ENCODE data around the gene PCP2. TPM values are rescaled to one million over a fixed set of nuclear protein-coding genes. Genes with fewer than 3 reads are reported as not detected.
A peak's percentile ranks its signal among the peaks of the same experiment; 100 is the strongest.

PCP2 gene
- total and polyA plus RNA-seq, 2 donors (not counting 1 experiment from before 2014, with no cell fraction given), result 6.5 to 9.3 TPM

GRCh38 chr19:7636691-7637373 lies 3.3 kb upstream of the PCP2 start, which contains the start of gene STXBP2:
Gene STXBP2, plus strand, starts transcription at chr19:7637110. Its CDS starts 40 bp downstream, at chr19:7637150.
- Histone ChIP-seq H3K79me2 (ENCODE audit: control insufficient read depth, insufficient read depth, low read length) (peaks cover 67% of the 10 kb centered on the region), H3K4me1 (ENCODE audit: control insufficient read depth in 2 of 2, insufficient read depth in 2 of 2, low read length in 2 of 2) (peaks cover 17 to 21% of the 10 kb centered on the region in 2 donors), H3K36me3 (replicated peaks in 1 of 2; ENCODE audit: control extremely low read depth in 1 of 2, control insufficient read depth in 1 of 2, extremely low read depth in 1 of 2, insufficient read depth in 2 of 2, low read length in 1 of 2) (peaks cover 4 to 27% of the 10 kb centered on the region in 2 experiments), H2AFZ (ENCODE audit: insufficient read depth, low read depth, low read length, poor library complexity, severe bottlenecking) (peak within 1 kb of the TSS; percentile 81), H3K9ac (ENCODE audit: low read length) (peak within 1 kb of the TSS; percentile 86), H3K27ac (ENCODE audit: low read length in 2 of 2) (peak within 1 kb of the TSS; percentile 81 to 93), H3K27me3 (replicated peaks in 1 of 4; ENCODE audit: control extremely low read depth in 1 of 4, control insufficient read depth in 3 of 4, insufficient read depth in 4 of 4, low read length in 3 of 4) (no peaks in the 10 kb centered on the region), H4K20me1 (ENCODE audit: control insufficient read depth, insufficient read depth, low read length, poor library complexity, severe bottlenecking) (peaks cover 16% of the 10 kb centered on the region), H3K9me3 (ENCODE audit: control extremely low read depth in 1 of 3, control insufficient read depth in 2 of 3, insufficient read depth in 1 of 3, low read length in 2 of 3) (peaks cover 0 to 7% (median 0%) of the 10 kb centered on the region in 3 donors), H3K4me3 (ENCODE audit: control extremely low read depth in 1 of 5, extremely low read depth in 1 of 5, insufficient read depth in 1 of 5, low read depth in 2 of 5, low read length in 4 of 5) (peak within 1 kb of the TSS; percentile 58 to 89 (median 80)), H3K4me2 (replicated peaks; ENCODE audit: low read depth, low read length, poor library complexity, severe bottlenecking) (peak within 1 kb of the TSS; percentile 97)
- 5% methylated on average over 57 of the region's 61 CpGs for WGBS (ENCODE audit: insufficient coverage)
- peak; percentile 93 for DNase-seq
- H3K4me3 Mint-ChIP-seq, result peak within 1 kb of the TSS; percentile 90
- ATAC-seq (ENCODE audit: low read depth), result peak; percentile 98
- H3K27me3 Mint-ChIP-seq, result no peaks in the 10 kb centered on the region
- H3K4me1 Mint-ChIP-seq, result peaks cover 39% of the 10 kb centered on the region
- CTCF ChIA-PET, result interaction anchor here (0.5 to 2.1 kb wide), 3 partner anchors 12 to 163 kb away, joined by 4 to 7 read pairs (median 5); no protein-coding TSS in a partner anchor
- intact Hi-C loops (cut with micrococcal nuclease), result loop anchor here (1.0 kb wide), 2 partner anchors 8 to 21 kb away; partner anchors contain the start of genes PET100 and XAB2
- TF ChIP-seq, protein P1, sequence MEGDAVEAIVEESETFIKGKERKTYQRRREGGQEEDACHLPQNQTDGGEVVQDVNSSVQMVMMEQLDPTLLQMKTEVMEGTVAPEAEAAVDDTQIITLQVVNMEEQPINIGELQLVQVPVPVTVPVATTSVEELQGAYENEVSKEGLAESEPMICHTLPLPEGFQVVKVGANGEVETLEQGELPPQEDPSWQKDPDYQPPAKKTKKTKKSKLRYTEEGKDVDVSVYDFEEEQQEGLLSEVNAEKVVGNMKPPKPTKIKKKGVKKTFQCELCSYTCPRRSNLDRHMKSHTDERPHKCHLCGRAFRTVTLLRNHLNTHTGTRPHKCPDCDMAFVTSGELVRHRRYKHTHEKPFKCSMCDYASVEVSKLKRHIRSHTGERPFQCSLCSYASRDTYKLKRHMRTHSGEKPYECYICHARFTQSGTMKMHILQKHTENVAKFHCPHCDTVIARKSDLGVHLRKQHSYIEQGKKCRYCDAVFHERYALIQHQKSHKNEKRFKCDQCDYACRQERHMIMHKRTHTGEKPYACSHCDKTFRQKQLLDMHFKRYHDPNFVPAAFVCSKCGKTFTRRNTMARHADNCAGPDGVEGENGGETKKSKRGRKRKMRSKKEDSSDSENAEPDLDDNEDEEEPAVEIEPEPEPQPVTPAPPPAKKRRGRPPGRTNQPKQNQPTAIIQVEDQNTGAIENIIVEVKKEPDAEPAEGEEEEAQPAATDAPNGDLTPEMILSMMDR (IDR thresholded peaks at IDR 0.05), result peak; percentile 35
- no peak for TF ChIP-seq EZH2 (IDR thresholded peaks at IDR 0.05; ENCODE audit: borderline replicate concordance, insufficient read depth, low read depth, low read length, poor library complexity, severe bottlenecking)
- POLR2A ChIA-PET, result interaction anchor here (1.0 kb wide), 1 partner anchor 102 kb away, joined by 3 read pairs; no protein-coding TSS in a partner anchor
- H3K27ac Mint-ChIP-seq, result peak within 1 kb of the TSS; percentile 94
- no peaks in the 10 kb centered on the region for H3K9me3 Mint-ChIP-seq (ENCODE audit: insufficient read depth)

DNA sequence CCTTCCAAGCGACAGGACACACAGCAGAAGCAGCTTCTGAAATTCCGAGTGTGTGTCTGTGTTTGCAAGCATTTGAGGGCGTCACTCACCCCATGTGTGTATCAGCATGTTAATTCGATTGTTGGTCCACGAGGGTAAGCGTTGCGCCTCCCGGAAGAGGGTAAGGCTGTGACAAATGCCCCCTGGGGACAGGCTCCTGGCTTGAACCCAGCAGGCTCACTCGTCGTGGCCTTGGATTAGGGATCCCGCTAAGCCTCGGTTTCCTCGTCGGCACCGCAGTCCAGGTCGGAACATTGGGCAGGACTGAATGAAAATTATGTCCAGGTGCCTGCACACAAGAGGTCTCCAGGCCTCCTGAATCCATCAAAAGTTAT lies 2.8 kb upstream of the PCP2 start:
- Histone ChIP-seq H3K27me3 (replicated peaks in 1 of 4; ENCODE audit: control extremely low read depth in 1 of 4, control insufficient read depth in 3 of 4, insufficient read depth in 4 of 4, low read length in 3 of 4) (no peaks in the 10 kb centered on the region), H3K4me1 (ENCODE audit: control insufficient read depth in 2 of 2, insufficient read depth in 2 of 2, low read length in 2 of 2) (peaks cover 17 to 21% of the 10 kb centered on the region in 2 donors), H3K4me2 (replicated peaks; ENCODE audit: low read depth, low read length, poor library complexity, severe bottlenecking) (peak overlapping the region; percentile 97), H2AFZ (ENCODE audit: insufficient read depth, low read depth, low read length, poor library complexity, severe bottlenecking) (peak overlapping the region; percentile 81), H3K9ac (ENCODE audit: low read length) (peak overlapping the region; percentile 86), H4K20me1 (ENCODE audit: control insufficient read depth, insufficient read depth, low read length, poor library complexity, severe bottlenecking) (peaks cover 11% of the 10 kb centered on the region), H3K4me3 (ENCODE audit: control extremely low read depth in 1 of 5, extremely low read depth in 1 of 5, insufficient read depth in 1 of 5, low read depth in 2 of 5, low read length in 4 of 5) (peak overlapping the region in 4 of 5 experiments; percentile 43 to 89 (median 80)), H3K27ac (ENCODE audit: low read length in 2 of 2) (peak overlapping the region; percentile 68 to 93), H3K9me3 (ENCODE audit: control extremely low read depth in 1 of 3, control insufficient read depth in 2 of 3, insufficient read depth in 1 of 3, low read length in 2 of 3) (peaks cover 0 to 7% (median 0%) of the 10 kb centered on the region in 3 donors), H3K79me2 (ENCODE audit: control insufficient read depth, insufficient read depth, low read length) (peaks cover 72% of the 10 kb centered on the region), H3K36me3 (replicated peaks in 1 of 2; ENCODE audit: control extremely low read depth in 1 of 2, control insufficient read depth in 1 of 2, extremely low read depth in 1 of 2, insufficient read depth in 2 of 2, low read length in 1 of 2) (peaks cover 4 to 27% of the 10 kb centered on the region in 2 experiments)
- intact Hi-C loops (cut with micrococcal nuclease), result no loop called here
- DNase-seq (no peak), ATAC-seq (ENCODE audit: low read depth) (no peak)
- Mint-ChIP-seq H3K27ac (peak overlapping the region; percentile 94), H3K4me1 (peaks cover 41% of the 10 kb centered on the region), H3K4me3 (peak overlapping the region; percentile 90), H3K27me3 (no peaks in the 10 kb centered on the region), H3K9me3 (ENCODE audit: insufficient read depth) (no peaks in the 10 kb centered on the region)
- ChIA-PET POLR2A (interaction anchor here (0.5 to 1.2 kb wide), 2 partner anchors 10 to 14 kb away, joined by 3 read pairs; no protein-coding TSS in a partner anchor), CTCF (interaction anchor here (1.8 kb wide), 1 partner anchor 16 kb away, joined by 5 read pairs; no protein-coding TSS in a partner anchor)
- no peak for TF ChIP-seq EZH2 (IDR thresholded peaks at IDR 0.05; ENCODE audit: borderline replicate concordance, insufficient read depth, low read depth, low read length, poor library complexity, severe bottlenecking)
- TF ChIP-seq, protein P1 (IDR thresholded peaks at IDR 0.05), result no peak
- WGBS (ENCODE audit: insufficient coverage), result 85% methylated on average over 16 of the region's 16 CpGs
